Activated T-cell treated with anti-CD3 and anti-CD28 coated beads for 48 hours (primary cell): ENCODE measurements around the gene MTREX.
"Not testable (repeated sequence)": the region's sequence is repeated elsewhere in the genome, so short reads cannot be mapped to it uniquely, and the experiment has no call there.

Source experiments
- DNase-seq: peaks from one replicate; pipeline ENCODE4 v3.0.0-alpha.2; 2020; ENCODE audit warnings: low read depth

MTREX gene

GRCh38 chr5:55307383-55308253 lies at the start of gene MTREX, which contains the start of gene DHX29:
MTREX (plus strand) TSS chr5:55307989; CDS start chr5:55308014, 25 bp downstream.
DHX29 (minus strand) TSS chr5:55307694; CDS start chr5:55307573, 121 bp downstream.
- DNase-seq: peak; percentile 82

GRCh38 chr5:55258339-55258738 lies 49.5 kb upstream of the MTREX start:
- DNase-seq: no peak

- DNase-seq: no peak
Observed at GRCh38 chr5:55276771-55277170, 31.0 kb upstream of the MTREX start.

- no peak for DNase-seq
Observed at GRCh38 chr5:55278778-55279177, 29.0 kb upstream of the MTREX start.

DNA sequence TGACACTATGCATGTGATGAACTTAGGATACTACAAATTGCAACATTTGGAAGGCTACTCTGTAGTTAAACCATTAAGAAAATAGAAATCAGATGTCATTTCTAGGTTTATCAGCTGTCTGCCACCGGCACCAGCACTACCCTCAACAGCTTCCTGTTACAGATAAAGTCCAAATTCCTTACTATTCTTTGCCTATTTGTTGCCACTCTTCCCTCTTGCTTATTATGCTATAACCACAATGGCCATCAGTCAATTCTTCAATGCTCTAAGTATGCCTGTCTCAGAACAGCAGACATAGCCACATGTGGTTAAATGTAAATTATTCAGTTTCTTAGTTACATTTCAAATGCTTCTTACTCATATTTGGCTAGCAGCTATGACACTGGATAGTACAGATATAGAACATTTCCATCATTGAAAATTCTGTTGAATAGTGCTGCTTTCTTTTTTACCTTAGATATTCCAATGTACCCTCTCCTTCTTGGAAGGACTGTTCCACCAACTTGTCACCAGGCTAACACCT lies 21.3 kb upstream of the MTREX start:
- DNase-seq: no peak

GRCh38 chr5:55289808-55290207 lies 18.0 kb upstream of the MTREX start:
- no peak for DNase-seq

GRCh38 chr5:55290991-55291390 lies 16.8 kb upstream of the MTREX start:
- DNase-seq: no peak

GRCh38 chr5:55294935-55295334 lies 12.9 kb upstream of the MTREX start:
- DNase-seq: no peak

DNA sequence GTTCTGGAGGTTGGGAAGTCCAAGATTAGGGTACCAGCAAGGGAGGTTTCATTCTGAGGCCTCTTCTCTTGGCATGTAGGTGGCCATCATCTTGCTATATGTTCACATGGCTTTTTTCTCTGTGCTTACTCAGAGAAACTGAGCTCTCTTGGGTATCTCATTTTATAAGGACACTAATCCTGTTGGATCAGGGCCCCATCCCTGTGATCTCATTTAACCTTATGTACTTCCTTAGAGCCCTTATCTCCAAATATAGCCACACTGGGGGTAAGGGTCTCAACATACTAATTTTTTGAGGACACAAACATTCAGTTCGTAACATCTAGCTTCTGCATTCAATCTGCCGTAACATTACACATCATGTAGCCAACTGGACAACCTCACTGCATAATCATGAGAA lies 6.9 kb upstream of the MTREX start:
- DNase-seq: no peak

DNA sequence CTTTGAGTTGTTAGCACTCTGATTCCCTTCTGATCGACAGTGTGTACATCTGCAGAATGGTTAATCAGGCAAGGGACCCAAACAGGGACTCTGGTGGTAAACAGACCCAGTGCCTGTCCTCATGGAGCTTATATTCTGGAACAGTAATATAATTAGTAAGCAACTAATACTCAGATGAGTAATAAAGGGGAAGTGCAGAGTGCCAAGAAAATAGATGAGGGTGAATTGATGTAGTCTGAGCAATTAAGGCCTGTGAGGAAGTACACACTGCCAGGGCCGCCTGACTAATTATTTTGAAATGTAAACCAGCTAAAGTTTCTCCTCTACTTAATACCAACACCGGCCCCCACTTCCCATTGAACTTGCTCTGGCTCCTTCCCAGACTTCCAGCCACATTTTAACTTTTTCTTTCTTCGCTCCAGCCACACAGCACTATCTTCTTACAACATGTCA lies 4.5 kb upstream of the MTREX start:
- no peak for DNase-seq

GRCh38 chr5:55304584-55304983 lies 3.2 kb upstream of the MTREX start:
- no peak for DNase-seq

GRCh38 chr5:55305345-55305744 lies 2.4 kb upstream of the MTREX start:
- no peak for DNase-seq

GRCh38 chr5:55306641-55307382 lies 977 bp upstream of the MTREX start:
- DNase-seq: peak; percentile 1

- DNase-seq: peak; percentile 3
Observed at GRCh38 chr5:55308254-55308836, 556 bp downstream of the MTREX start.

GRCh38 chr5:55313870-55314617 lies 6.3 kb downstream of the MTREX start:
- no peak for DNase-seq

DNA sequence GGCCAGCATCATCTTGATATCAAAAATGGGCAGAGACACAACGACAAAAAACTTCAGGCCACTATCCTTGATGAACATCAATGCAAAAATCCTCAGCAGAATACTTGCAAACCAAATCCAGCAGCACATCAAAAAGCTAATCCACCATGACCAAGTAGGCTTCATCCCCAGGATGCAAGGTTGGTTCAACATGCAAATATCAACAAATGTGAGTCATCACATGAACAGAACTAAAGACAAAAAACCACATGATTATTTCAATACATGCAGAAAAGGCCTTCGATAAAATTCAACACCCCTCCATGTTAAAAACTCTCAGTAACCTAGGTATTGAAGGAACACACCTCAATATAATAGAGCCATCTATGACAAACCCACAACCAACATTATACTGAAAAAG lies 8.5 kb downstream of the MTREX start:
- no peak for DNase-seq

DNA sequence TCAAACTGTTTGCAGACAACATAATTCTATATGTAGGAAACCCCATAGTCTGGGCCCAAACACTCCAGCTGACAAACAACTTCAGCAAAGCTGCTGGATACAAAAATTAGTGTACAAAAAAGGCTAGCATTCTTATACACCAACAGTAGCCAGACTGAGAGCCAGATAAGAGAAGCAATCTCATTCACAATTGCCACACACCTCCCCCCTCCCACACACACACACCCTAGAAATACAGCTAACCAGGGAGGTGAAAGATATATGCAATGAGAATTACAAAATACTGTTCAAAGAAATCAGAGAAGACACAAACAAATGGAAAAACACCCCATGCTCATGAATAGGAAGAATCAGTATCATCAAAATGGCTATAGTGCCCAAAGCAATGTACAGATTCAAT lies 9.0 kb downstream of the MTREX start:
- DNase-seq: no peak

- not testable (repeated sequence) for DNase-seq
Observed at GRCh38 chr5:55318237-55318636, 10.4 kb downstream of the MTREX start.

DNA sequence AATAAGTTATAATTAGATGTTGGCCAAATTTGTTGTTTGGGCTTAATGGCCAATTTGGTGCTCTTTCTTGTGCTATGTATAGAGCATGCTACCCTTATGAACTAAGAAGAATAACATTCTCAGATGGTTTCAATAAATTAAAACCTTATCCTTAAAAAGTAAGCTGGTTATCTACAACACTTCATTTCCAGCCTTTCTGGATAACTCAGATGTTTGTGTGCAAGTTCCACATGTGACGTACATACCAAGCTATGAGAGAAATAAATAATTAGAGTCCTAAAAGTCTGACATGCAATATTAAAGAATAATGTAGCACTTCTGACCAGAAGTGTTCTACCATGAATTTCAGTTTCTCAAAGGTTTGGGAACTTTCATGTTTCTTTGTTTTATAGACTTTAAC lies 11.7 kb downstream of the MTREX start:
- no peak for DNase-seq

GRCh38 chr5:55320571-55320970 lies 12.8 kb downstream of the MTREX start:
- DNase-seq: no peak

- DNase-seq: no peak
Observed at GRCh38 chr5:55324006-55324405, 16.2 kb downstream of the MTREX start.
